GM19238 (cell line): Measurements from ENCODE around the gene RIN1.
A peak's percentile ranks its signal among the peaks of the same experiment; 100 is the strongest.

ENCODE experiments used
- DNase-seq: peaks from one replicate; pipeline ENCODE4 v3.0.0; 2011; ENCODE audit warnings: low spot score; ENCODE audit not compliant: insufficient read length

The RIN1 gene

GRCh38 chr11:66294626-66295620 is 41.3 kb downstream of the RIN1 start:
- no peak for DNase-seq

GRCh38 chr11:66293777-66294625 is 42.2 kb downstream of the RIN1 start:
- no peak for DNase-seq

GRCh38 chr11:66293352-66293751 is 42.9 kb downstream of the RIN1 start:
- DNase-seq: no peak

- DNase-seq: no peak
Observed at GRCh38 chr11:66292543-66293332, 43.5 kb downstream of the RIN1 start.

DNA sequence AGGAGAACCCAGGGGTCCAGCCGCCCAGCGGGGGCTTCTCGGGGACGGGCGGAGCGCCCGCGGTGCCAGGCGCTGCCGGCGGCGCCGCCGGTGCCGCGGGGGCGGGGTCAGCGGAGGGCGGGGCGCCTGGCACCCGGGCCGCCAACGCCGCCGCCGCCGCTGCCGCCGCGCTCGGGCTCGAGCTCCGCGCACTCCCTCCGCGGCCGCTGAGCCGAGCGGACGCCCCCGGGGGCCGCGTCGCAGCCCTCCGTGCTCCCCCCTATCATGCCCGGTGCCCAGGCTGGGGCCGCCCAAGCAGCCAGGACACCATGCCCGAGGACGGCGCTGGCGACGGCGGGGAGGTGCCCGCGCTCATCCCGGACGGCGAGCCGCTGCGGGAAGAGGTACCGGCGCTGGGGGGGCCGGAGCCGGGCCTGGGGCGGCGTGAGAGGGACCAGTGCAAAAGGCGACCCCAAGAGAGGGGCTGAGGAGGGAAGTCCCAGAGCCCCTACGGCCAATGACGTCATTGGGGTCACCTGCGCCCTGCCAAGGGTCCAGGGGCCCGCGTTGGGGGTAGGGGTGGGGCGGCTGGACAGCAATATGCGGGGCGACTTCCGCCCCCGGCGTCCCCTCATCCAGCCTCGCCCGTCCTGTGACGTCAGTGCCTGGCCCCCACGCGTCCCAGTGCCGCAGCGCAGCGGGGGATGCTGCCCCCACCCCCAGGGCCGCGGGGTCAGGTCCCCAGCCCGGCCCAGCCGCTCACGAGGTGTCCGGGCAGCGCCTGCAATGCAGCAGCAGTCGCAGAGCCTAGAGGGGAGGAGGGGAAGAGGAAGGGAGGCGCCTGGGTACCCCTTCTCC is 44.3 kb downstream of the RIN1 start, which contains the start of gene TMEM151A:
TMEM151A (plus strand) TSS at position 189 of the 837 bp plus-strand sequence; CDS start at position 309, 120 bp downstream.
- no peak for DNase-seq

- DNase-seq: no peak
Observed at GRCh38 chr11:66291303-66291705, 44.9 kb downstream of the RIN1 start.

- no peak for DNase-seq
Observed at GRCh38 chr11:66290330-66290621, 46.0 kb downstream of the RIN1 start.

DNA sequence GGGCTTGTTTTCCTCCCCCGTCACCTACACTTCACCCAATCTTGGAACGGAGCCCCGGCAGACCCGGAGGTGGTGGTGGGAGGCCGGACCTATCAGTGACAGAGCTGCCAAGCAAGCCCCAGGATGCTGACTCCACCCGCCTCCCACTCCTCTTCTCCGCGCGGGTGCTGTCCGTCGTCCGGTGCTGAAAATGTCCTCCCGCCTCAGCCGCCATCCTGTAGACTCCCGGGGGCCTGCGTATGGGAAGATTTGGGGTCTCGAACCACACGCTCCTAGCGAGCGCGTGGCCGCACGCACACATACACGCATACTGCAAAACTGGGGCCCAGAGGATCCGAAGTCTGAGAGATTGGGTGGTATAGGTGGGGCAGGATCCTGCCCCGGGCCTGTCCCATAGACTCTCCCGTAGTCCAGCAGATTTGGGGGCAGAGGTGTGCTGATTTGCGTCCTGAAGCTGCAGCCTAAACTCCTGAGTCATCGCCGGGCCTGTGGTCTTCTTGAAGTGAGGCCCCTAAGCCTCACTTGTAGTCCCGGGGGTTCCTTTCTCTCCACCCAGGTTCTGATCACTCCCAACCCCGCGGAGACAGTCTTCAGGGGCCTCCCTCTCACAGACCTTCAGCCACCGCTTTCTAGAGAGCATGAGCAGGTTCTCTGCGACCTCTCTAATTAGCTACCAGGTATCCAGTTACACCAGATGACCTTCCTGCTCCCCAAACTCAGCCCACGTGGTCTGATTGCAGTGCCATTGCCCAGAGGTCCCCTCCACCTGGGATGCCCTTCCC is 46.5 kb downstream of the RIN1 start:
- peak; percentile 95 for DNase-seq

- peak; percentile 100 for DNase-seq
Observed at GRCh38 chr11:66288671-66289547, 47.3 kb downstream of the RIN1 start, which contains the start of gene YIF1A. Gene YIF1A (minus strand): TSS chr11:66289143. CDS start chr11:66288985, 158 bp downstream.

GRCh38 chr11:66287889-66288670 is 48.2 kb downstream of the RIN1 start:
- no peak for DNase-seq

DNA sequence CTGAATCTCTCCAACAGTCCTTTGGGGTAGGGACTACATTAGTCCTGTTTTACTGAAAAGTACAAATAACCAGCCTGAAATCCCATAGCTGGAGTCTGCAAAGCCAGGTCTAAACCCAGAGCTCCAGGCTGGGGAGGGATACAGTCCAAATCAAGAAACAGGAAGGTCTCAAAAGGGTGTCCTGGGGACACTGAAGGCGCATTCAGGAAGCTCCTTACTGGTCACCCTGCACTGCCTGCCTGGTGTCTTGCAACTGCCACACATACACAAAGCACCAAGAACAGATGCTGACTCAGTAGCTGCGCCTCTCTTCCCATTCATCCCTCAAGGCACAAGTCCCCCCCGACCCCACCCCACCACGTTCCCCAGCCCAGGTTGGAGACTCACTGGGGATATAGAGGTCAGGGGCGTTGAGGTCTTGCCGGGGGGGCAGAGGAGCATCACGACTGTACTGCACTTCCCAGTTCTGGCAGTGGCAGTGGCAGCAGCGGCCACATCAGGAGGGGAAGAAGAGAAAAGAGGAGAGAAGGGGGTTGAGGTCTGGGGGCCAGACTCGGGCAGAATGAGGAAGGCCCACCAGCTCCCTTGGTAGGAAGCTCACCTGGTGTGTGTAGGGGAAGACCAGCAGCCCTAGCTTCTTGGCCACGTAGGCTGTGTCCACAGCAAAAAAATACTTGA is 48.9 kb downstream of the RIN1 start:
- DNase-seq: no peak

DNA sequence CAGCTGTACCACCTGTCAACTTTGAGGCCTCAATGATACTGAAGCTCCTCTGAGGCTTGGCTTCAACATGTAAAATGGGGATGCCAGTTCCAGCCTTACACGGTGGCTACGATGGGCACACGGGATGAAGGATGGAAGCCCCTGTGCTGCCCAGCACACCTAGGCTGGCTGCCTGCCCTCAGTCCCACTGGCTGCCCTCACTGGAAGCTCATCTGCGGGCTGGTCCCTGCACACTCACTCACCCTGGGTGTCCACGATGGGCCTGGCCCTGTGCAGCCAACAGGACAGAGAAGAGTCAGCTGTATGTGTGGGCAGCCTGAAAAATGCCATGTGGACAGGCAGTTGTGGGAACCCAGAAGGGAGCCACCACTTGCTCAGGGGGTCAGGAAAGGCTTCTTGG is 49.5 kb downstream of the RIN1 start:
- DNase-seq: no peak

DNA sequence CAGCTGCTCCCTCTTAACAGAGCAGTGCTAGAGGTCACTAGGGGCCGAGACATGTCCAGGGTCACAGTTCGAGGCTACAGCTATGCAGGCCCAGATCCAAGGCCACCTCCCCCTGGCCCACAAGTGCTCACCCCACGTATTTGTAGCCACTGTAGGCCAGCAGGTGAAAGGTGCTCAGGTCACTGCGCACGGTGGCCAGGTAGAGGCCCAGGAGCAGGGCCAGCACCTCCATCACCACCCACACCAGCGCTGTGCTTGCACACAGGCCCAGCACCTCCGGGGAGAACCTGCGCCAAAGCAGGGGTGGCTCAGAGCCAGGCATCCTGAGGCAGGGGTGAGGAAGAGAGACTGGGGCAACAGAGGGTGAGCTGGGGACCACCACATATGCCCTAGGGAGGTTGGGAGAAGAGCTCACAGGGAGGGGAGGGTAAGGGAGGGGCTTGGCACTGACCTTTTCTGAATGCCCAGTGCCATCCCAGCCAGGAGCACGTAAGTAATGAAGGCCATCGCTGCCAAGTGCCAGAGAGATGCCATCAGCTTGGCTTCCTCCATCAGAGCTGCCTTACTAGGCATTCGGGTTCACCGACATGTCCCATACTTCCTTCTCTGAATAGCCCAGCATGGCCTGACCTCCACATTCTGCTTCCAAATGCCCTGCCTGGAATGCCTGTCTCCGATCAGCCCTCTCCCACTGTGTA is 50.8 kb downstream of the RIN1 start:
- no peak for DNase-seq

- DNase-seq: no peak
Observed at GRCh38 chr11:66284526-66285078, 51.6 kb downstream of the RIN1 start.

GRCh38 chr11:66283461-66284105 is 52.7 kb downstream of the RIN1 start:
- no peak for DNase-seq
